ENCODE data around the gene FAM240B. TPM values are rescaled to one million over a fixed set of nuclear protein-coding genes. Genes with fewer than 3 reads are reported as not detected.

The FAM240B gene
- total RNA-seq, 1 experiment from 2014 or later = not detected

DNA sequence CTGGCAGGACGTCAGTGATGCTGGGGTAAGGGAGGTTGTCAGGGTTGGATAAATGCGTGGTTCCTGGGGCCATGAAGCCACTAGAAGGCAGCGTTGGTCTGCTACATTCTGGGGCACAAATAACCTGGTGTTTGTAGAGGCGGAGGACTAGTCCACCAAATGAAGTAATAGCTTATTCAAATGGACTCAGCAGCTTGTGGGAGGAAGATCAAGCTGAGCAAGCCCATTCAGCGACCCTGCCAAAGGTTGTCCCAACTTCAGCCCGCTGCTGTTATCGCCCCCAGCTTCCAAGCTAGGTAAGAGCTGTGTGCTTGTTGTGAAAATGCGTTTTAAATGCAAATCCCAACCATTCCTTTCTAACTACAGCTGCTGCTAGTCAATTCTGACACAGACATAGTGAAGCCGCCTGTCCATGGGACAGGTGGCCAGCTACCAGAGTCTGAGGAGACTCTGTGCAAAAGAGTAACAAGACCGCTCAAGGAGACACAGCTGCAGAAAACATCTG, 7.6 kb upstream of the FAM240B start:
- Mint-ChIP-seq H3K4me3 (peak overlapping the region in 1 of 2 experiments; percentile 1; a peak in 2 of 5 replicates), H3K27ac (peak overlapping the region; percentile 37 to 81 (median 55)), H3K4me1 (peaks cover 7 to 9% of the 10 kb centered on the region in 2 experiments), H3K27me3 (ENCODE audit: low read depth) (no peaks in the 10 kb centered on the region; the same call in 1 of the 2 replicates), H3K36me3 (ENCODE audit: insufficient read depth in 1 of 3, low read depth in 3 of 3) (peaks cover 0 to 3% (median 0%) of the 10 kb centered on the region in 3 experiments; a peak in 1 of 7 replicates), H3K9me3 (peaks cover 0 to 2% of the 10 kb centered on the region in 2 experiments; a peak in 2 of 5 replicates)
- peak overlapping the region; percentile 9 for H3K27ac ChIP-seq (ENCODE audit: insufficient read length, low read depth, low read length)
- H3K4me2 ChIP-seq (ENCODE audit: insufficient read depth, insufficient read length, low read length) = peak overlapping the region; percentile 3
- no peak overlapping the region for H2BK12ac ChIP-seq (ENCODE audit: insufficient read length, low read depth, low read length)
- no peak overlapping the region for H2BK5ac ChIP-seq (ENCODE audit: insufficient read length, low read length)
- H3K18ac ChIP-seq (ENCODE audit: insufficient read length, low read depth, low read length) = no peak overlapping the region
- H3K4ac ChIP-seq (ENCODE audit: low read depth, low read length) = no peak overlapping the region
- H3K9me3 ChIP-seq (ENCODE audit: control insufficient read depth, low read depth, low read length) = no peaks in the 10 kb centered on the region
- H3K79me2 ChIP-seq (ENCODE audit: insufficient read depth, low read length) = no peaks in the 10 kb centered on the region
- no peak overlapping the region for H2AFZ ChIP-seq (ENCODE audit: low read length)
- H3K9ac ChIP-seq (ENCODE audit: extremely low read depth, insufficient read length, low read length) = no peak overlapping the region
- no peaks in the 10 kb centered on the region for H3K4me1 ChIP-seq (ENCODE audit: insufficient read depth, low read length)
- no peaks in the 10 kb centered on the region for H3K79me1 ChIP-seq (ENCODE audit: insufficient read depth, low read depth, low read length, poor library complexity, severe bottlenecking)
- no peak overlapping the region for H2BK20ac ChIP-seq (ENCODE audit: low read depth, low read length, poor library complexity, severe bottlenecking)
- no CpG with 5 or more reads among the region's 10 CpGs for WGBS (ENCODE audit: extremely low coverage, insufficient read length, low lambda C conversion rate)
- no peak overlapping the region for H4K5ac ChIP-seq (ENCODE audit: insufficient read length, low read depth, low read length)
- H3K23ac ChIP-seq (ENCODE audit: insufficient read length, low read depth, low read length) = no peak overlapping the region
- H3K23me2 ChIP-seq (ENCODE audit: insufficient read length, low read depth, low read length, poor library complexity, severe bottlenecking) = no peaks in the 10 kb centered on the region
- no peak overlapping the region for H2BK120ac ChIP-seq (ENCODE audit: low read depth, low read length, poor library complexity, severe bottlenecking)
- no peak overlapping the region for H2AK5ac ChIP-seq (ENCODE audit: insufficient read length, low read length)
- no peak overlapping the region for H3T11ph ChIP-seq (ENCODE audit: low read length)
- no peak overlapping the region for H4K91ac ChIP-seq (ENCODE audit: insufficient read length, low read depth, low read length)
- no peaks in the 10 kb centered on the region for H3K27me3 ChIP-seq (ENCODE audit: insufficient read depth, low read length)
- no peaks in the 10 kb centered on the region for H4K20me1 ChIP-seq (ENCODE audit: control insufficient read depth, insufficient read depth, insufficient read length)
- no peak overlapping the region for H3K14ac ChIP-seq (ENCODE audit: insufficient read depth, low read length)
- peak; percentile 73 for TF ChIP-seq CTCF (conservative IDR thresholded peaks at IDR 0.05)
- peak; percentile 81 for DNase-seq
- H2BK15ac ChIP-seq (ENCODE audit: low read depth, low read length) = no peak overlapping the region
- no peak overlapping the region for H3K56ac ChIP-seq (ENCODE audit: insufficient read length, low read depth, low read length)
- no peak overlapping the region for H4K8ac ChIP-seq (replicated peaks; ENCODE audit: insufficient read length, low read depth, low read length)
